Dermis blood vessel endothelial cell (primary cell): ENCODE data around the gene ERVMER34-1. TPM values are rescaled to one million over a fixed set of nuclear protein-coding genes. Genes with fewer than 3 reads are reported as not detected.

Source experiments
- DNase-seq: peaks from one replicate; pipeline ENCODE4 v3.0.0; 2010
- total RNA-seq: library from RNA; depleted of rRNA; stranded (reverse); fragments of >200 nt; gene quantifications from 2 replicates; pipeline ENCODE4 v1.2.3, GENCODE V29; 2014

ERVMER34-1 gene
- total RNA-seq, 1 donor from 2014 or later = under 0.01 TPM

DNA sequence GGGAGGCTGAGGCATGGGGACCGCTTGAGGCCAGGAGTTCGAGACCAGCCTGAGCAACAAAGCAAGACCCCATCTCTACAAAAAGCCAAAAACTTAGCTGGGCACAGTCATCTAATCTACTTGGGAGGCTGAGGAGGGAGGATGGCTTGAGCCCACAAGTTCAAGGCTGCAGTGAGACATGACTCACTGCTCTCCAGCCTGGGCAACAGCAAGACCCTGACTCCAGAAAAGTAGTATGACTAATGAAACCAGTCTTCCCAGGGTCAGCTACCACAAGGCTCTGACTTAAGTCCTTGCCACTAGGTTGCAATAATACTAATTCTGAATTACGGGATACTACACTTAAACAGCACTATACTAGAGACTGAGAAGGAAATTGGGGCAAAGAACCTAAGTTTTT lies 33.1 kb downstream of the ERVMER34-1 start:
- DNase-seq = peak; percentile 12

DNA sequence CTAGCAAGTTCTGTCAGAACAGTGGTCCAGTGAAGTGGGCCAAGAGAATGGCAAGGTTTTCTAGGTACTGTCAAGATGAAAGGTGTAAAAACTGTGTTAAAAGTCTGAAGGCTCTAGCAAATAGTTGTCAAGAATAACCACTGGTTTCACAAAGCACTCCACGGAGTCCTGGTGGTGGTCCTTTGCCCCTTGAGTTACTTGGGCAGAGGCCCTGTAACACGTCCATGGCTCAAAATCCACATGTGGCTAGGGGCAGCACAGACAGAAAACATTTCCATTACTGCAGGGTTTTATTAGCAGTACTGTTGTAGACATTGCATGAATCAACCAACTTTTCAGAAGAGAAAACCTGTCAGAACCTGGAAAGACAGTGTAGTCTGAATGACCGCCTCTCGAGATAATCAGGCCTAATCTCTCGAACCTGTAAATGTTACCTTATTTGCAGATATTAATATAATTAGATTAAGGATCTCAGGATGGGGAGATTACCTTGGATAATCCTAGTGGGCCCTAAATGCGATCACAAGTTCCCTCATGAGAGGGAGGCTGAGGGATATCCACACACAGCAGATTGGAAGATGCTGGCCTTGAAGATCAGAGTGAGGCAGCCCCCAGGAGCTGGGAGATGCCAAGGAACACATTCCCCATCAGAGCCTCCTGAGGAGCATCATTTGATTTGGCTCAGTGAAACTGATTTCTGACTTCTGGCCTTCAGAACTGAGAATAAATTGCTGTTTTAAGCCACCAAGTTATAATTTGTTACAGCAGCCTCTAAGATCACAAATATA lies 34.7 kb downstream of the ERVMER34-1 start:
- DNase-seq = no peak

DNA sequence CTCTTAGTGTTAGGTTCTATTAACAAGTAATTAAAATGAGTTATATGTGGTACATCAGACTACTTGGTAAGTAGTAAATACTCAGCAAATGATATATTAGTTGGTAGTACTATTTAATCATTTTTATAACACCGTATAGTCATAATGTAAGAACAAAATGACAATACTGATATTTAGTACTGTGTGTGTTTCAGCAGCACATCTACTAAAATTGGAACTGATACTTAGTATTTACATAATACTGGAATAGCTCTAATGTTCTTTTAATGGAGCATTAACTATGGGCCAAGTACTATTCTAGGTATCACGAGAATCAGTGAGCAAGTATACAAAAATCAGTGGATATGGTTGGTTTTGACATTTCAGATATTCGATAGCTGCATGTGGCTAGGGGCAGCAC lies 35.3 kb downstream of the ERVMER34-1 start:
- DNase-seq = no peak

DNA sequence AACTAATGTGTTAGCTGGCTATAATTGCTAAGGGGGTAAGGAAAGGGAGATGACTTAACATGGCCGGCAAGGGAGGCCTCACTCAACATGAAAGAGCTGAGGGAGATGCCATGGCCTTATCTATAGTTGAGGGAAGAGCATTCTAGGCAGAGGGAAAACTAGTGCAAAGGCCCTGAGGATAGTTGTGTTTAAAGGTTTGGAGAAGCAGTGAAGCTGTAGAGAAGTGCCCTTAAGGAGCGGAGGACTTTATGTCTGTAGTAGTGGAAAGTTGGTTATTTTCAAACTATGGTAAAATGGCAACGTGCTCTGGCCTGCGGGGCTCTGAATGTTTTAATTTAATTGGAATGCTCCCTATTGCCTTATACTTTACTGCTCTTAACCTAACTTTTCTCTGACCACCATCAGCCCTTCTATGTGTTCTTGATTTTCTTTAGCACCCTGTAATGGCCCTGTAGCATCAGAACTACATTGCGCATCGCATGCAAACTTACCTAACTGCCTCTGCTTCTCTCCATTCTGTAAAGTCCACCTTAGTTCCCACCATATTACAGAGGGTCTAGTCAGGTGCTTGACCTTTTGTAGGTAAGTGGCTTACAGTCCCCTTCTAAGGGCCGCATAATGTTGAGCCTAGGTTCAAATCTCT lies 35.8 kb downstream of the ERVMER34-1 start:
- DNase-seq = no peak

DNA sequence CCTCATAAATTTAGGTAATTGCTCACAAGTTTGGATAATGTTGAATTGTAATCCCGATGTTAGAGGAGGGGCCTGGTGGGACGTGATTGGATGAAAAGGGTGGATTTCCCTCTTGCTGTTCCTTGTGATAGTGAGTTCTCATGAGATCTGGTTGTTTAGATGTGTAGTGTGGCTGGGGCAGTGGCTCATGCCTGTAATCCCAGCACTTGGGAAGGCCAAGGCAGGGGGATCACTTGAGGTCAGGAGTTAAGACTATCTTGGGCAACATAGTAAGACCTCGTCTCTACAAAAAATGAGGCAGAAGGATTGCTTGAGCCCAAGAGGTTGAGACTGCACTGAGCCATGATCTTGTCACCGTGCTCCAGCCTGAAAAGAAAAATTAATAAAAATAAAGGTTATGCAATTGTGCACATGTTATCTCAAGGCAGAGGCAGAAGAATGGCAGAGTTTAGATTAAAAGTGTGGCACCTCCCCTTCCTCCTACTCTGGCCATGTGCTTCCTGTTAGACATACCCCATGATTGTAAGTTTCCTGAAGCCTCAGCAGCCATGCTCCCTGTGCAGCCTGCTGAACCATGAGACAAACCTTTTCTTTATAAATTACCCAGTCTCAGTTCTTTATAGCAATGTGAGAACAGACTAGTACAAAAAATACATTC lies 36.5 kb downstream of the ERVMER34-1 start:
- DNase-seq = peak; percentile 33

DNA sequence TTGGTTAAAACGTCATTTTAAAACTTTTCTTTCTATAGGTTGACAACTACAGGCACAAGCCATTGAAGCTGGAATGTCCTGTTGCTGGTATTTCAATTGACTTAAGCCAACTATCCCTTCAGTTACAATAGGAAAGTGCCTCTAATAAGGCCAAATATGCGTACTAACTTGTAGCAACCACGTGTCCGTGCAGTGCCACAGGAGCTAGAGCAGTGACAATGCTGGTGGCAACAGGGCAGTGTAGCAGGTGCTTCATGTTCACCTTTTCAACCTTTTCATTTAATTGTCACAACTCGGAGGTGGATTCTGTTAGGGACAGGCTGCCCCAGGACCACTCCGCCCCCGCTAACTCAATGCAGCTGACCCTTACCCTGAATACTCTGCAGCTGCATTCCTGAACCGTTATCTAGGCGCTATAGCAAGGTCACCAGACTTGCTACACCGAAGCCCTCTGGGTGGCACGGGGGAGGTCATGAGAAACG lies 37.7 kb downstream of the ERVMER34-1 start:
- DNase-seq = peak; percentile 12

DNA sequence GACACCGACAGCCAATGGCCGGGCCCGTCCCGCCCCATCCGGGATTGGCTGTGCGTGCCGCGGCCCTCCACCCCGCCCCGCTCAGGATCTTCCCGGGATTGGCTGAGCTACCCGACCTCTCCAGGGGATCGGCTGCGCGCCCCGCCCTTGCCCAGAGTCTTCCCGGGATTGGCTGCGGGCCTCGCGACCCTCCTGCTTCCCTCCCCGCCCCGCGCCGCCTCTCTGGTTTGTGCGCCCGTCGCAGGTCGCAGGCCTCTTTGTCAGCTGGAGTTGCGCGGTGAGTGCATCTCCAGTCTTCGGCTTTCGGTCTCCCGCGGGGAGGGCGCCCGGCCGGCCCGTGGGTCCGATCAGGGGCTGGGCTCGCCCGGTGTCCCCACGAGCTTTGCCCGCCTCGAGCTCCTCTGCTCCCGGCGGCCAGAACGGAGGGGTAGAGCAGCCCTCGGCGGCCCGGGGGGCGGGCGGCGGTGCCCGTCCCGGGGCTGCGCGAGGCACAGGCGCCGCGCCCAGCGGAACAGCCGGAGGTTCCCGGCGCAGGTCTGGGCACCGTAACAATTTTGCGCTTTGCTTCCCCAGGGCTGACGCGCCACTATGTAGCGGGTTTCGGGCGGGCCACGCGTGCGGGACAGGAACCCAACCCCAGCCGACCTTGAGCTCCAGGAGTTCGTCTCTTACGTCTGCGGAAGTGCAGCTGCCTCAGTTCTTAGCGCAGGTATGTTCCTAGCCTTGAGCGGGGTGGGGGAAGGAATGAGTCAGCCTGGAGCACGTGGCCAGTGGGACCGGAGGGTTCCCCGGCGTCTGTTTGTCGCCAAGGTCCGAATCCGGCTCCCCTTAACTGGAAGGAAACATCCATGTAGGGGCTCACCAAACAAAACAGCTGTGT lies 38.7 kb downstream of the ERVMER34-1 start:
- DNase-seq = peak; percentile 98

DNA sequence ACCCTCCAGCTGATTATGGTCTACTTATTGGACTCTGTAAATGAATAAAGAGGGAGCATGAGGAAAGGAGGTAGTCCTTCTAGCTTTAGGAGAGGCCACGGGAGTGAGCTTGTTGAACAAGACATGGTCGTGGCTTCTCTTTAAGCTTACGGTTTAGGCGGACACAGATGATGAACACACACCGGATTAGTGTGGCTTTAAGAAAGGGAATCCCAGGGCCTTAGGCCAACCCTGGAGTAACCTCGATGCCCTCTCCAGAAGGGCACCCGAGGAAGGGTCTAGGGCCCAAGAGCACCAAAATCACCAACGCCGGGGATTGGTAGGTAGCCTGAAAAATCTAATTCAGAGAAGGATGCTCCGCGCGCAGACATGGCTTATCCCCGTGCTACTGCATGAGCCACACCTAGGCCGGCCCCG lies 39.4 kb downstream of the ERVMER34-1 start:
- DNase-seq = no peak

DNA sequence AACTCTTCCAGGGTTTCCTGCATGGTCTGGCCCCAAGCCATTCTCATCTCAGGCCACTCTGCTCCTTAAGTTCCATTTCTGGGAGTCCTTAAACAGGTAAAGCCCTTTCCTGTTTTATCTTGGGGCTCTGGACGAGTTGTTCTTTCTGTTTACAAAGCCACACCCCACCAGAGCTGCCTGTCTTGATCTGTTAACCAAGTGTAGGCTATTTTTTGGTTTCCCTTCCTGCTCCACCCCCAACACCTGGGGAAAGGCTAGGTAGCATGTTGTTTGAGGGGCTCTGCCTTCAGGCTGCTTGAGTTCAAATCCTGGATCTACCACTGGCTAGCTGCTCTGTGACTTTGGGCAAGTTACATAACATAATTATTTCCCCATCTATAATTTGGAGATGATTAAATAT lies 40.0 kb downstream of the ERVMER34-1 start:
- no peak for DNase-seq

DNA sequence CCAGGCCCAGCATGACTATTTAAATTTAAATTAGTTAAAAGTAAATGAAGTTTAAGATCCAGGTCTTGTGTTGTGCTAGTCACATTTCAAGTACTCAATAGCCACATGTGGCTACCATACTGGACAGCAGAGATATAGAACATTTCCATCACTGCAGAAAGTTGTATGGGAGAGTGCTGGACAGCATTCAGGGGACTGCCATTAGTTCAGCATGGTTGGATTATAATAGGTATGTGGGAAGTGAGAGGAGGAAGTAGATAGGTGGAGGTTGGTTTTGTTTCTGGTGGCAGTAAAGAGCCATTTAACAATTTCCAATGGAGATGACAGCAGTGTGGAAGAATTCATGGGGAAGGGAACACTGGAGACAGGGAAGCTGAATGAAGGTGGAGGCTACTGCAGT lies 42.1 kb downstream of the ERVMER34-1 start:
- no peak for DNase-seq

DNA sequence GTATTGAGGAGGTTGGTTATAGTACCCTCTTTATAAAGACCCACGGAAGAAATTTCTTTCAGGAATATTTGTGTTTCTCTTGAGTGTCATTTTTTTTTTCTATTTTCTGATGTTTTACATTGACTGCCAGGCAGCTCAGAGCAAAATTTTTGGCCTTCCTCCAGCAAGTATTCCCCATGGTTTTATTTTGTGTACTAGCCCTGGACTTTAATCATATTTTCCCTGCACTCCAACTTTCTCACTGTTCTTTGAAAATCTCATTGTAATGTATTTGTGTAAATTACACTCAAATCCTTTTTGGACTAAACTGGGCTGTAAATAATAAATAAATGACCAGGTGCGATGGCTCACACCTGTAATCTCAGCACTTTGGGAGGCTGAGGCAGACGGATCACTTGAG lies 46.6 kb downstream of the ERVMER34-1 start:
- DNase-seq = no peak

DNA sequence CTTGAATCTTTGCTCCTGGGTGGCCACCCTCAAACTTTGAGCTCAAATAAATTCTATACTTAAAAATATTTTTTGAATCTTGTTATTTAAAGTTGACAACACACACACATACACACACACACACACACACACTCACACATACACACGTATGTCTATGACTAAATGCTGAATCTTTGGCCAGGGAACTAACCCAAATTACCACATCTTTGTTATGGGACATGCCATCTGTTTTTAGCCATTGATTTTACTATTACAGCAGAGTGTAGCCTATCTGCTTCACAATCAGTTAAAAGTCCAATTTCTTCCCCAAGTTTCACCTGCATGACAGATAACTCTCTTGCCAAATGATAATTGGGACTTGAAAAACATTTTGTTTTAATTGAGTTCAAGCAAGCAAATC lies 47.1 kb downstream of the ERVMER34-1 start:
- DNase-seq = no peak

DNA sequence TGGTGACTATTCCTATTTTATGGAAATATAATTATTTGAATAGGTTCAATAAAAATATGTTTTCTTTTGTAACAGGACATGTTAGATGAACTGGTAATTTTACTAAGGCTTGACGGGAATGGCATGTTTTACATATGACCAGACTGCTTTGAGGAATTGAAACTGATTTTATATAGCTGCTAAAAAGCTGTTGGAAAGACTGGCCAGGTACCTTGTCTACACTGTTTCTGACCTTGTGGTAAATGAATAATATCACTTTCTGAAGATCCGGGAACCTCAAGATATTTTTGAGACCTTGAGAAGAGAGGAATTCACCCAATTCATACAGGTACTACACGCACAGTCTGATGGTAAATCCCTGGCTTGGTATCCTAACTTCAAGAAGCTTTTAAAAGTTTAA lies 50.0 kb downstream of the ERVMER34-1 start:
- DNase-seq = no peak

DNA sequence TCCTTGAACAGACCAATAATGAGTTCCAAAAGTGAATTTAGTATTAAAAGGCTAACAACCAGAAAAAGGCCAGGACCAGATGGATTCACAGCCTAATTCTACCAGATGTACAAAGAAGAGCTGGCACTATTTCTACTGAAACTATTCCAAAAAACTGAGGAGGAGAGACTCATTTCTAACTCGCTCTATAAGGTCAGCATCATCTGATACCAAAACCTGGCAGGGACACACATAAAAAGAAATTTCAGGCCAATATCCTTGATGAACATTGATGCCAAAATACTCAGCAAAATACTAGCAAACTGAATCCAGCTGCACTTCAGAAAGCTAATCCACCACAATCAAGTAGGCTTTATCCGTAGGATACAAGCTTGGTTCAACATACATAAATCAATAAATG lies 56.3 kb downstream of the ERVMER34-1 start:
- DNase-seq = no peak

DNA sequence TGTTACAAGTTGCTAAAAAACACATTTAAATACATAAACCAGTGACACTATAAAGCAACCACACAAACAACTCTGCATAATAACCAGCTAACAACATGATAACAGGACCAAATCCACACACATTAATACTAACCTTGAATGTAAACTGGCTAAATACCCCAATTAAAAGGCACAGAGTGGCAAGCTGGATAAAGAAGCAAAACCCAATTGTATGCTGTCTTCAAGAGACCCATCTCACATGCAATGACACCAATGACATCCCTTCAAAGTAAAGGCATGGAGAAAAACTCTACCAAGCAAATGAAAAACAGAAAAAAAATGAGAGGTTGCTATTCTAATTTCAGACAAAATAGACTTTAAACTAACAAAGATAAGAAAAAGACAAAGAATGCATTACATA lies 57.7 kb downstream of the ERVMER34-1 start:
- DNase-seq = no peak

Other genes starting within 250 kb of the ERVMER34-1 start
- gene USP46, start 92.1 kb downstream of the ERVMER34-1 start, total RNA-seq = 15.3 and 18.5 TPM in 2 replicates
- not detected in 2 replicates for gene RASL11B, start 110.9 kb upstream of the ERVMER34-1 start, total RNA-seq